NT2/D1 (cell line): ENCODE results near the gene EIF4EBP2.

ENCODE experiments used
- SUZ12 ChIP-seq: IDR thresholded peaks from 2 replicates; pipeline ENCODE4 v1.6.1; 2011; ENCODE audit not compliant: insufficient read length, insufficient read depth; ENCODE audit errors: extremely low read depth
- YY1 ChIP-seq: IDR thresholded peaks from 2 replicates; pipeline ENCODE4 v1.6.1; 2011; ENCODE audit not compliant: insufficient read length, insufficient read depth

GRCh38 chr10:70430493-70431445 lies 26.8 kb downstream of the EIF4EBP2 start:
- no peak for TF ChIP-seq YY1
- no peak for TF ChIP-seq SUZ12
